ENCODE results near the gene PLOD1.

PLOD1 gene

DNA sequence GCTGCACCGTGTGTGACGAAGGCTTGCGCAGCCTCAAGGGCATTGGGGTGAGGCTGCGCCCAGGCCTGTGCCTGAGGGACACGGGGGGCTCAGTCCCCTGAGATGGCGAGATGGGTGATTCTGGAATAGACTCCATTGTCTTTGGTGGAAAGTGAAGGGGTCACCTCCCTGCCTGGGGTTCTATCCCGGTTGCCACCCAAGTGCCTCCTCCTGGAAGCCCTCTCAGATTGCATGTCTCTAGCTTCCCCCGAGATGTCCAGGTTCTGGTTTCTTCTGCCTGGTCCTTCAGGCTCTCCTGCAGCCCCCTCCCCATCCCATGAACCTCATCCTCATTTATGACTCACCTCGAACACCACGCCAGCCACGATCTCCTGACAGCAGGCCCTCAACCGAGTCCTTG lies 23.4 kb downstream of the PLOD1 start:
- Histone ChIP-seq H3F3A (ENCODE audit: insufficient read depth, low read length) (no peaks in the 10 kb centered on the region), H3K4me3 (ENCODE audit: low read depth, low read length, poor library complexity, severe bottlenecking) (no peak overlapping the region), H3K79me2 (ENCODE audit: insufficient read depth, low read length) (no peaks in the 10 kb centered on the region), H3K36me3 (ENCODE audit: insufficient read depth, low read length) (peaks cover 40% of the 10 kb centered on the region; the same call in 1 of the 2 replicates), H3K4me1 (ENCODE audit: insufficient read depth, low read length, severe bottlenecking) (peaks cover 5% of the 10 kb centered on the region), H3K9me2 (ENCODE audit: low read depth, low read length) (no peaks in the 10 kb centered on the region), H3K9ac (ENCODE audit: low read length) (no peak overlapping the region), H3K27me3 (ENCODE audit: insufficient read depth, low read length) (no peaks in the 10 kb centered on the region), H4K20me1 (ENCODE audit: insufficient read depth, low read length) (no peaks in the 10 kb centered on the region), H3K27ac (ENCODE audit: low read depth, low read length, poor library complexity, severe bottlenecking) (no peak overlapping the region), H2AFZ (ENCODE audit: low read length) (no peak overlapping the region), H3K9me3 (ENCODE audit: low read length) (no peaks in the 10 kb centered on the region), H3K4me2 (ENCODE audit: low read length) (no peak overlapping the region)
- TF ChIP-seq, protein P1, sequence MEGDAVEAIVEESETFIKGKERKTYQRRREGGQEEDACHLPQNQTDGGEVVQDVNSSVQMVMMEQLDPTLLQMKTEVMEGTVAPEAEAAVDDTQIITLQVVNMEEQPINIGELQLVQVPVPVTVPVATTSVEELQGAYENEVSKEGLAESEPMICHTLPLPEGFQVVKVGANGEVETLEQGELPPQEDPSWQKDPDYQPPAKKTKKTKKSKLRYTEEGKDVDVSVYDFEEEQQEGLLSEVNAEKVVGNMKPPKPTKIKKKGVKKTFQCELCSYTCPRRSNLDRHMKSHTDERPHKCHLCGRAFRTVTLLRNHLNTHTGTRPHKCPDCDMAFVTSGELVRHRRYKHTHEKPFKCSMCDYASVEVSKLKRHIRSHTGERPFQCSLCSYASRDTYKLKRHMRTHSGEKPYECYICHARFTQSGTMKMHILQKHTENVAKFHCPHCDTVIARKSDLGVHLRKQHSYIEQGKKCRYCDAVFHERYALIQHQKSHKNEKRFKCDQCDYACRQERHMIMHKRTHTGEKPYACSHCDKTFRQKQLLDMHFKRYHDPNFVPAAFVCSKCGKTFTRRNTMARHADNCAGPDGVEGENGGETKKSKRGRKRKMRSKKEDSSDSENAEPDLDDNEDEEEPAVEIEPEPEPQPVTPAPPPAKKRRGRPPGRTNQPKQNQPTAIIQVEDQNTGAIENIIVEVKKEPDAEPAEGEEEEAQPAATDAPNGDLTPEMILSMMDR (IDR thresholded peaks at IDR 0.05; ENCODE audit: low read length), result no peak
- TF ChIP-seq EZH2 (IDR thresholded peaks at IDR 0.05; ENCODE audit: borderline replicate concordance, low read length), result no peak

DNA sequence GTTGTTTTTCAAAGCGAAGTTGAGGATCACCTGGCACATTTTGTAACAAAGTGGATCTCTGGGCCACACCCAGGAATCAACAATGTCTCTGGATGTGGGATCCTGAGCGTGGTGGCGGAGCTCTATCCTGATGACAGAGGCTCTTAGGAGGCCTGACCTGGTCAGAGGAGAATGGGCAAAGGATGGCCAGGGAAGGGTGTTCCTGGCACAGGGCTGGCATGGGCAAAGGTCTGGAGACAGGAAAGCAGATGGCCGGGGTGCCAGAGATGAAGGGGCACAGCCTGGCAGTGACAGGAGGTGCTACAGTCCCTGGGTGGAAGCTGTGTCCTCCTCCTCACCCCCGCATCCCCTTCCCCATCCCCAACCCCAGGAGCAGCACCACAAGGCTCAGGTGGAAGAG lies 25.8 kb downstream of the PLOD1 start:
- H3K9me2 ChIP-seq (ENCODE audit: low read depth, low read length), result no peaks in the 10 kb centered on the region
- TF ChIP-seq, protein P1 (IDR thresholded peaks at IDR 0.05; ENCODE audit: low read length), result no peak
- no peak for TF ChIP-seq EZH2 (IDR thresholded peaks at IDR 0.05; ENCODE audit: borderline replicate concordance, low read length)
- peaks cover 5% of the 10 kb centered on the region for H3K4me1 ChIP-seq (ENCODE audit: insufficient read depth, low read length, severe bottlenecking)
- no peaks in the 10 kb centered on the region for H3F3A ChIP-seq (ENCODE audit: insufficient read depth, low read length)
- H3K36me3 ChIP-seq (ENCODE audit: insufficient read depth, low read length), result peaks cover 58% of the 10 kb centered on the region
- no peaks in the 10 kb centered on the region for H3K9me3 ChIP-seq (ENCODE audit: low read length)
- H3K9ac ChIP-seq (ENCODE audit: low read length), result no peak overlapping the region
- H3K4me3 ChIP-seq (ENCODE audit: low read depth, low read length, poor library complexity, severe bottlenecking), result no peak overlapping the region
- no peak overlapping the region for H2AFZ ChIP-seq (ENCODE audit: low read length)
- H3K79me2 ChIP-seq (ENCODE audit: insufficient read depth, low read length), result no peaks in the 10 kb centered on the region
- H3K4me2 ChIP-seq (ENCODE audit: low read length), result no peak overlapping the region
- no peaks in the 10 kb centered on the region for H4K20me1 ChIP-seq (ENCODE audit: insufficient read depth, low read length)
- H3K27me3 ChIP-seq (ENCODE audit: insufficient read depth, low read length), result no peaks in the 10 kb centered on the region
- no peak overlapping the region for H3K27ac ChIP-seq (ENCODE audit: low read depth, low read length, poor library complexity, severe bottlenecking)

DNA sequence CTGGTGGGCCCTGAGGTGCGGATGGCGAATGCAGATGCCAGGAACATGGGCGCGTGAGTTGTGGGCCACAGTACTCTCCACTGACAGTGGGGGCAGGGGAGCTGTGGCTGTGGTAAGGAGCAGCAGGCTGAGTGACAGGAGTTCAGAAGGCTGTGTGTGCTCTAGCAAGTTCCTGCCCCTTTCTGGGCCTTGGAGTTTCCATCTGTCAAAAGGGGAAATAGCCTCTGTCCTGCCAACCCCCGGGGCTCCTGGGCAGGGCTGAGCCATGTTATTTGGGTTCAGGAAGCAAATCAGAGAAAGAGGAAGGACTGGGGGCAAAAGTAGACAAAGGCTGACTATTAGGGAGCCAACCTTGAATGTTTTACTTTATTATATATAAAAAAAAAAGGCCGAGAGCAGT lies 26.2 kb downstream of the PLOD1 start:
- Histone ChIP-seq H3K36me3 (ENCODE audit: insufficient read depth, low read length) (peaks cover 62% of the 10 kb centered on the region), H3K9me2 (ENCODE audit: low read depth, low read length) (no peaks in the 10 kb centered on the region), H2AFZ (ENCODE audit: low read length) (no peak overlapping the region), H3F3A (ENCODE audit: insufficient read depth, low read length) (no peaks in the 10 kb centered on the region), H3K9ac (ENCODE audit: low read length) (no peak overlapping the region), H3K9me3 (ENCODE audit: low read length) (no peaks in the 10 kb centered on the region), H3K4me2 (ENCODE audit: low read length) (no peak overlapping the region), H4K20me1 (ENCODE audit: insufficient read depth, low read length) (no peaks in the 10 kb centered on the region), H3K27ac (ENCODE audit: low read depth, low read length, poor library complexity, severe bottlenecking) (no peak overlapping the region), H3K4me1 (ENCODE audit: insufficient read depth, low read length, severe bottlenecking) (peaks cover 5% of the 10 kb centered on the region), H3K79me2 (ENCODE audit: insufficient read depth, low read length) (no peaks in the 10 kb centered on the region), H3K27me3 (ENCODE audit: insufficient read depth, low read length) (no peaks in the 10 kb centered on the region), H3K4me3 (ENCODE audit: low read depth, low read length, poor library complexity, severe bottlenecking) (no peak overlapping the region)
- TF ChIP-seq, protein P1 (IDR thresholded peaks at IDR 0.05; ENCODE audit: low read length), result no peak
